ENCODE results near the gene SLC39A9.
"Not testable (repeated sequence)": the region's sequence is repeated elsewhere in the genome, so short reads cannot be mapped to it uniquely, and the experiment has no call there.

SLC39A9 gene

GRCh38 chr14:69370061-69370460 lies 28.4 kb upstream of the SLC39A9 start:
- no peak for DNase-seq

DNA sequence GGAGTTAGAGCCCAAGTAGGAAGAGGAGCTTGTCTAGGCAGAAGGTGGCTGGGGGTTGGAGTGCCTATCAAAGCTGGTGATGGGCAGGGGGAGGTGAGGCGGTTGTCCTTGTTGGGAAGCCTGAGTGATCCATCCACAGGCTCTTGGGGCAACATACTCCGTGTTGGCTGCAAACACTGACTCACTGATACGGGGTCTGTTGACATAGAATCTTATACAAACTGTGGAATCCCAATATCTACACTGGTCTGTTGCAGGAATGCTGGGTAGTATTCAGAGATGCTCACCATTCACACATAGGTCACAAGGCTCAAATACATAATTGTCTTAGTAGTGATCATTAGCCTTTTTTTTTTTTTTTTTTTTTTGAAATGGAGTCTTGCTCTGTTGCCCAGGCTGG lies 26.3 kb upstream of the SLC39A9 start:
- DNase-seq: no peak

DNA sequence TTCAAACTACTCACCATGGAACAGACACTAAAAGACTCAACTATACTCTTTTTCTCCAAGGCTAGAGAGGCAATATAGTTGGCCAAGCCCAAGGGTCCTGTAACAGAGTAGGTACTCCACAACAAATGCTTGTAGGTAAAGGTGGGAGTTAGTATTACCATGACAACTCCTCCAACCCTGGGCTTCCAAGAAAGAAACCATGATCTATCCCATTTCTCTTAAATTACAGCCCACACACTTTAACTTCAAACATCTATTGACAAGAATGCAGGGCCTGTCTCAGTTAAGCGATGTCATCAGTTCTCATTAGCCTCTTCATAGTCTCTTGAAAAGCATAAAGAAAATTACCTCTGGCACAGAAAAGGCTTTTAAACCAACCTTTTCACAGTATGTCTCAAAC lies 25.4 kb upstream of the SLC39A9 start:
- DNase-seq: no peak

DNA sequence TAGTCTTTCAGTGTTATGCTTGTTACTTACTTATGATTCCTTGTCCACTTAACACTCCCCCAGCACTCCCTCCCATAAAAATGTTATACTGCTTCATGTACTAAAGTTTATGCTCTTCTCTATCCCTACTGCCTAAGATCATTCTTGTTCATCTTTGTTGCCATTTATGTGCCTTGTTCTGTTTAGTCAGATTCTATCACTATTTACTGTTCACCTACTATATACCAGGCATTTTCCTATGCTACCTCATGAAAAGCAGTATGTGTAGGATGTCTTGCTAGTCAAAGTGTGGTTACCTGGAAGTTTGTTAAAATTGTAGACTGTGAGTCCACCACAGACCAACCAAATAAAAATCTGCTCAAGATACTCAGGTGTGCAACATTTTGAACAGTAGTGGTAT lies 24.3 kb upstream of the SLC39A9 start:
- no peak for DNase-seq

GRCh38 chr14:69375182-69375581 lies 23.3 kb upstream of the SLC39A9 start:
- DNase-seq: no peak

- DNase-seq: no peak
These were observed 22.8 kb upstream of the SLC39A9 start for GRCh38 chr14:69375722-69376121.

DNA sequence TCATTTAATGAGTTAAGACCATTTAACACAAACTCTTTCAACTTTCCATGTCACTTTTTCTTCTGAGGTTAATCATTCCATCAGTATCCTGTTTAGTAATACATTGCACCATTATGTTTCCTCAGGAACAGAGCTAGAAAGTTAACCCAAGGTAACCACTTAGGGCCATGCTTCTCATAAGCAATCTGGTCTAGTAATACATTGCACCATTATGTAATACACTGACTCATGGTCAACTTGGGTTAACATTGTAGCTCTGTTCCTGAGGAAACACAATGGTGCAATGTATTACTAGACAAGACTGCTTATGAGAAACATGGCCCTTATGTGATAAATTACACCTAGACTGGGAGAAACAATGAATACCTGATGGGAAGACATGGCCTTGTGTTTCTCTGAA lies 22.1 kb upstream of the SLC39A9 start:
- DNase-seq: peak; percentile 81

DNA sequence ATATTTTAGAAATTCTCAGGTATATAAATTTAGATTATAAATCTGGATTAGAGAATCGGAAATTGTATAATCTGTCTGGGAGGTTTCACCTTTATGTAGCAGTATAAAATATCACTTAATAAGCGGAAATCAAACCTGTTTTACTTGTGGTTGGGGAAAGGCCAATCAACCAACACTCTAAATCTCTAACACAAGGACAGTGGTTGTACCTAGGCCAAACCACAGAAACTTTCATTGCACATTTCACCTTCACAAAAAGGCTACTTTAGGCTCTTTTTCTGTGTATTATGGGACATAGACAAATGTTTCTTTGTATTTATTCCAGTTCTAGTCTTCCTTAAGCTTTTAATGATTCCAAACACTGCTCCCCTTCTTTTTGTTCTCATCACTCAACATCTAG lies 20.2 kb upstream of the SLC39A9 start:
- DNase-seq: no peak

- no peak for DNase-seq
These were observed 11.2 kb upstream of the SLC39A9 start for GRCh38 chr14:69387311-69387710.

DNA sequence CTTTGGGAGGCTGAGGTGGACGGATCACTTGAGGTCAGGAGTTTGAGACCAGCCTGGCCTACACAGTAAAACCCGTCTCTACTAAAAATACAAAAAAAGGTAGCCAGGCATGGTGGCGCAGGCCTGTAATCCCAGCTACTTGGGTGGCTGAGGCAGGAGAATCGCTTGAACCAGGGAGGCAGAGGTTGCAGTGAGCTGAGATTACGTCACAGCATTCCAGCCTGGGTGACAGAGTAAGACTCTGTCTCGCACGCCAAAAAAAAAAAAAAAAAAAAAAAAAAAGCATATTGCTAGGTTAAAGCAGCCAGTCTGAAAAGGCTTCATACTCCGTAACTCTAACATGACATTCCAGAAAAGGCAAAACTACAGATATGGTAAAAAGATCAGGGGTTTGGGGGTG lies 7.1 kb upstream of the SLC39A9 start:
- DNase-seq: not testable (repeated sequence)

- DNase-seq: no peak
These were observed 6.0 kb upstream of the SLC39A9 start for GRCh38 chr14:69392481-69392880.

DNA sequence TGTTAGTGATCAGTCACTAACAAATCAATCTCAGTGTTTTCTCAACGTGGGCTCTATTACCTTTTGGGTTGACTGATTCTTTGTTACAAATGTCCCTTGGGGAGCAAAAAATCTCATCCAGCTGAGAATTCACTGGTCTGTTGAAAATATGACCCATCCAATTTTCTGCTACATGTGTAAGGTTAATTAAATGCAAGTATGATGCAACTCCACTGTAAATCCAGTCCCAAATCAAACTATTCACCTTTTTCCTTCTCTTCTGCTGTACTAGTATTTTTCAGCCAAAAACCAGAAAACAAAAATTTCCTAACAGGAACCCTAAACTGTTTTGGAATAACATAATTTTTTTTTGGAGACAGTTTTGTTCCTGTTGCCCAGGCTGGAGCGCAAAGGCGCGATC lies 2.6 kb upstream of the SLC39A9 start:
- no peak for DNase-seq

DNA sequence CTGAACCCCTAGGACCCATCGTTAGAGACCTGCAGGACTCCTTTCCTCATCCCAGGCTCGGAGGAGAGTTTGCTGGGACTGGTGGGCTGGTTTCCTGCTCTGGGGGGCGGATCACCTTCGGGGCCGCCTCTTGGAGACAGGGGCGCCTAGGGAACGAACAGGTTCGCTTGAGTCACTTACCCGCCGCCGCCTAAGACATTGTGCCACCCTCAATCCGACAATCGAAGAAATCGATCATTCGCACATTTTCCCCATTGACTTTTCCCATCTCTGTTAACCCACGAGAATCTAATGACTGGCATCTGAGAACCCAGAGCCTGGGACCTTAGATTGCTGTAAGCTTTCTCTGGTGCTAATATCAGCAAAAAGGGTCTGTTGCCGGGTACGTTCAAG lies 322 bp downstream of the SLC39A9 start:
- DNase-seq: no peak

- DNase-seq: no peak
These were observed 1.3 kb downstream of the SLC39A9 start for GRCh38 chr14:69399750-69400149.

DNA sequence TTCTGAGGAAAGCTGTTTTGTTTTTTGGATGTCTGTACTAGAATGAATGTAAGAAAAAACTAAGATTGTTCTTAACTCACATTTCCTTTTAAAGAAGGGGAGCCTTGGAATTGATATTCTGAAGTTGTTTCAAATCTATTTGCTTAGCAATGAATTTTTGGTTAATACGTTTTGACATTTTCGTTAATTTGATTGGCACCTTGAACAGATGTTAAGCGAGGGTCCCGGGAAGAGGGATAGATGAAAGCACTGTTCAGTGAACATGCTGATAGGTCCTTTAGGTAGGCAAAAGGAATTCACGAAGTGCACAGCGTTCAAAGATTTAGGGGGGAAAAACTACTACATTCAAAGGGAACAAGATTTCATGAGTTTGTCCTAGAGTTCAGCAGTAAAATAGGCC lies 1.7 kb downstream of the SLC39A9 start:
- no peak for DNase-seq

- DNase-seq: peak; percentile 21
These were observed 3.3 kb downstream of the SLC39A9 start for GRCh38 chr14:69401841-69402240.

DNA sequence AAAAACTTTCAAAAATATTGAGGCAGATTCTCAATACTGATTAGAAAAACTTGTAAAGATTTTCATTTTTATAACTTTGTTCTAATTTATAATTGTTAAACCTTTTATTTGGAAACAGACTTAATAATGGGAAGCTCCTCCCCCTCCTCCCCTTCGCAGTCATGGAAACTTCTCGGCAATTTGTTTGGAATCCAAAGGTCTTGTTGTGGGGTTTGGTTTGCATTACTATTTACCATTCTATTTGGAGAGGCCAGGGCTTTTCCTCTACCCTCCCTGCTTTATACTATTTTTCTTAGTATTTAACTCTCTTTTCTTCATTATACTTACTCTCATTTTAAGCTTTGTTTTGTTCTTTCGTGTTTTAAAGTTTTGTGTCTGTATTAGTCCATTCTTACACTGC lies 6.0 kb downstream of the SLC39A9 start:
- DNase-seq: no peak

- peak; percentile 13 for DNase-seq
These were observed 6.4 kb downstream of the SLC39A9 start for GRCh38 chr14:69404883-69405282.

GRCh38 chr14:69405762-69406161 lies 7.3 kb downstream of the SLC39A9 start:
- DNase-seq: no peak

- peak; percentile 52 for DNase-seq
These were observed 10.0 kb downstream of the SLC39A9 start for GRCh38 chr14:69408331-69408960.

DNA sequence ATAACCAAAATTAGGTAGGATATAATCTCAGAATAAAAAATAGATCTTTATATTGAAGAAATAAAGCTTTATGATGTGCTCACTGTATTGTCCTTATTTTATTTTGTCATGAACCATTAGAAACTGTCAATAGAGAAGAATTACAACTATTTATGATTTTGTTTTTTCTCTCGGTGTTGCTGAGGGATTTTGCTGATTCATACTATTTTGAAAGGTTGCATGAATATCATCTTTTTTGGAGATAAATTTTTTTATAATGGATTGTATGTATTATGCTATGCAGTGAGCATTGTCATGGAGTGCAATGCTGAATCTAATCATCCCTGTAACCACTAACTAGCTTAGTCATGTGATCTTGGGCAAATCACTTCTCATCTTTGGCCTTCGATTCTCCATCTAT lies 15.0 kb downstream of the SLC39A9 start:
- no peak for DNase-seq

DNA sequence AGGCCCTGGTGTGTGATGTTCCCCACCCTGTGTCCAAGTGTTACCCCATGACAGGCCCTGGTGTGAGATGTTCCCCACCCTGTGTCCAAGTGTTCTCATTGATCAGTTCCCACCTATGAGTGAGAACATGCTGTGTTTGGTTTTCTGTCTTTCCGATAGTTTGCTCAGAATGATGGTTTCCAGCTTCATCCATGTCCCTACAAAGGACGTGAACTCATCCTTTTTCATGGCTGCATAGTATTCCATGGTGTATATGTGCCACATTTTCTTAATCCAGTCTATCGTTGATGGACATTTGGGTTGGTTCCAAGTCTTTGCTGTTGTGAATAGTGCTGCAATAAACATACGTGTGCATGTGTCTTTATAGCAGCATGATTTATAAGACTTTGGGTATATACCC lies 17.6 kb downstream of the SLC39A9 start:
- not testable (repeated sequence) for DNase-seq

- DNase-seq: no peak
These were observed 24.8 kb downstream of the SLC39A9 start for GRCh38 chr14:69423279-69423678.

DNA sequence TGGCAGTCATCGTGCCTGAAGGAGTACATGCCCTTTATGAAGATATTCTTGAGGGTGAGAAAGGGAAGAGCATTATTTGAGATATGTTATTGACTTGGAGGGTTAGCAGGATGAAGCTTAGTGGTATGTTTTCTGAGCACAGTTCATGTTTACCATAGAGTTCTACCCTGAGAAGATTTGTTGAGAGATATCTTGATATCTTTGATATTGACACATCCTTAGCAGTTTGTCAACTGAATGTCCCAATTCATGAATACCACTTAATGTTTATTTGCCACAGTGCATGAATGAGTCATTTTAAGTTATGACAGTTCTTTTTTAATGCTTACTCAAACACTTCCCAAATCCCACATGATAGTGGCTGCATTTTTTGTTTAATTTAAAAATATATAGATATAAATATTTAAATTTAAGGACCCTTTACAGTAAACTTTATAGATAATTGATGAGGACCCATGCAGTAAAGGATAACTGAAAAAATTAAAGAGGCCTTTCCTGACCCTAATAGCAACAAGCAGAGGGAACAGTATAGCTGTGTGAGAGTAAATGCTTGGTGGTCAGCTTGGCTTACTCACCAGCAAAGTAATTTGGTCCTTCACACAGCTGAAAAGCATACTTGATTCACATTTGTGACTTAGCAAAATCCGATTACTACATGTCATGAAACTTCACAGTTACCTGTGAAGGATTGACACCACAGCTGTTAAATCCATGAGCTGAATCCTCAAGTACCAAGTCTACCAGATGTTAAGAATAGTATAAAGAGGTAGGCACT lies 25.8 kb downstream of the SLC39A9 start:
- peak; percentile 58 for DNase-seq

GRCh38 chr14:69427596-69427995 lies 29.1 kb downstream of the SLC39A9 start:
- DNase-seq: no peak

Measured in suppressor macrophage treated with lipopolysaccharide for 4 hours (primary cell).